NCI-H1105 (cell line): ENCODE data around the gene SERPINE1.
"Not testable (repeated sequence)": the region's sequence is repeated elsewhere in the genome, so short reads cannot be mapped to it uniquely, and the experiment has no call there.

Experiments used
- DNase-seq: peaks from one replicate; lab custom pipeline; 2025; lab: John Stamatoyannopoulos, UW

The SERPINE1 gene

DNA sequence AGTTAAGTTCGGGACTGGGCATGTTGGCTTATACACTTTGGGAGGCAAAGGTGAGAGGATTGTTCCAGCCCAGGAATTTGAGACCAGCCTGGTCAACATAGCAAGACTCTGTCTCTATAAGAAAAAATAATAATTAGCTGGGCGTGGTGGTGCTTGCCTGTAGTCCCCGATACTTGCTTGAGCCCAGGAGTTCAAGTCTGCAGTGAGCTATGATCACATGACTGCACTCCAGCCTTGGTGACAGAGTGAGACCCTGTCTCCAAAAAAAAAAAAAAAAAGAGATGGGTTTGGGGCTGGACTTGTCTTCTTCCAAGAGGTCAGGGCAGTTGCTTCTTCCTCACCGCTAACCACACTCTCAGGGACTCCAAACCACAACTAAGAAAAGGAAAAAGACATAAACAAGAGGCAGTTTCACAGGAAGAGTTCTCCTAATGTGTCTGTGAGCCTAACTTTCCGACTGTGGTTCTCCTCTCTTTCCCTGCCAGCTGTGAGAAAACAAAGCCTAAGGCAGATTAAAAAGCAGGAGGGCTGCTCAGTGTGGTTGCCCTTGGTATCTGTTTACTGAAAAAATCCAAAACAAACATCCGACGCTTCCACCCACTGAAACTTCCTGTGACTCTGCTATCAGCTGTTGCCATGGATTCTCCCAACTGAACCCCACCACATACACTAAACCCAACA, 2.4 kb upstream of the SERPINE1 start:
- no peak for DNase-seq

DNA sequence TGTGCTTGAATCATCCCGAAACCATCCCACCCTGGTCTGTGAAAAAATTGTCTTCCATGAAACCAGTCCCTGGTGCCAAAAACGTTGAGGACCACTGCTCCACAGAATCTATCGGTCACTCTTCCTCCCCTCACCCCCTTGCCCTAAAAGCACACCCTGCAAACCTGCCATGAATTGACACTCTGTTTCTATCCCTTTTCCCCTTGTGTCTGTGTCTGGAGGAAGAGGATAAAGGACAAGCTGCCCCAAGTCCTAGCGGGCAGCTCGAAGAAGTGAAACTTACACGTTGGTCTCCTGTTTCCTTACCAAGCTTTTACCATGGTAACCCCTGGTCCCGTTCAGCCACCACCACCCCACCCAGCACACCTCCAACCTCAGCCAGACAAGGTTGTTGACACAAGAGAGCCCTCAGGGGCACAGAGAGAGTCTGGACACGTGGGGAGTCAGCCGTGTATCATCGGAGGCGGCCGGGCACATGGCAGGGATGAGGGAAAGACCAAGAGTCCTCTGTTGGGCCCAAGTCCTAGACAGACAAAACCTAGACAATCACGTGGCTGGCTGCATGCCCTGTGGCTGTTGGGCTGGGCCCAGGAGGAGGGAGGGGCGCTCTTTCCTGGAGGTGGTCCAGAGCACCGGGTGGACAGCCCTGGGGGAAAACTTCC, 784 bp upstream of the SERPINE1 start:
- peak; percentile 2 for DNase-seq

DNA sequence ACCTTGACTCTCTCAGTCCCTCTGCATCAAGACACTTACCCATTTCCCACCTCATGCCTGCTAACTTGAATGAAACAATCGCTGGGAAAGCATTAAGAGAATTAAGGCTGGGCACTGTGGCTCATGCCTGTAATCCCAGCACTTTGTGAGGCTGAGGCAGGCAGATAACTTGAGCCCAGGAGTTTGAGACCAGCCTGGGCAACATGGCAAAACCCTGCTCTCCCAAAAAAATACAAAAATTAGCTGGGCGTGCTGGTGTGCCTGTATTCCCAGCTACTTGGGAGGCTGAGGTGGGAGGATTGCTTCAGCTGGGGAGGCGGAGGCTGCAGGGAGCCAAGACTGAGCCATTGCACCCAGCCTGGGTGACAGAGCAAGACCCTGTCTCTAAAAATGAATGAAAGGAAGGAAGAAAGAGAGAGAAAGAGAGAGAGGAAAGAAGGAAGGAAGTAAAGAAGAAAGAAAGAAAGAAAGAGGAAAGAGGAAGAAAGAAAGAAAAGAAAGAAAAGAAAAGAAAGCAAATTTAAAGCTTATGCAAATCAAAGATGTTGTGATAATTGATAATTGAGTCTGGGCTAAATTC, 646 bp downstream of the SERPINE1 start:
- no peak for DNase-seq

DNA sequence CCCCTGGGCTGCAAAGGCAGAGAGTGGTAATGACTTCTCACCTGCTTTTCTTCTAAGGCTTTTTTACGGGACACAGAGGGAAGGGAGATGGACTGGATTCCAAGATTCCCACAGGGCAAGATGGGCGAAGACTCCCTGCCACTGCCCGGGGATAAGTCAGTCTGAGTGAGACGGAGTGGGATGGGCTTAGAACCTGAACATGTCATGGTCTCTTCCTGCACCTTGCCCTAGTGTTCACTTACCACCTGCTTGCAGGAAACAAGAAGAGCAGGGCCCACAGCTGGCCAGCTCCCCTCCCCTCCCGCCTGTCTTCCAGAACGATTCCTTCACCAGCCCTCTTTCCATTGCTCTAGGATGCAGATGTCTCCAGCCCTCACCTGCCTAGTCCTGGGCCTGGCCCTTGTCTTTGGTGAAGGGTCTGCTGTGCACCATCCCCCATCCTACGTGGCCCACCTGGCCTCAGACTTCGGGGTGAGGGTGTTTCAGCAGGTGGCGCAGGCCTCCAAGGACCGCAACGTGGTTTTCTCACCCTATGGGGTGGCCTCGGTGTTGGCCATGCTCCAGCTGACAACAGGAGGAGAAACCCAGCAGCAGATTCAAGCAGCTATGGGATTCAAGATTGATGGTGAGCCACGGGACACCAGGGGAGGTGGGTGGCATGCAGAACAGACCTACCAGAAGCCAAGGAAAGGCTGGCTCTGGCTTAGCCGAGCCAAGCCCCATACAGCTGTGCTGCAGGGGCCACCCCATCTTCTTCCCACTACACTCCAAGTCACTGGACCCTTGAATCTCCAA, 1.3 kb downstream of the SERPINE1 start:
- DNase-seq: no peak

DNA sequence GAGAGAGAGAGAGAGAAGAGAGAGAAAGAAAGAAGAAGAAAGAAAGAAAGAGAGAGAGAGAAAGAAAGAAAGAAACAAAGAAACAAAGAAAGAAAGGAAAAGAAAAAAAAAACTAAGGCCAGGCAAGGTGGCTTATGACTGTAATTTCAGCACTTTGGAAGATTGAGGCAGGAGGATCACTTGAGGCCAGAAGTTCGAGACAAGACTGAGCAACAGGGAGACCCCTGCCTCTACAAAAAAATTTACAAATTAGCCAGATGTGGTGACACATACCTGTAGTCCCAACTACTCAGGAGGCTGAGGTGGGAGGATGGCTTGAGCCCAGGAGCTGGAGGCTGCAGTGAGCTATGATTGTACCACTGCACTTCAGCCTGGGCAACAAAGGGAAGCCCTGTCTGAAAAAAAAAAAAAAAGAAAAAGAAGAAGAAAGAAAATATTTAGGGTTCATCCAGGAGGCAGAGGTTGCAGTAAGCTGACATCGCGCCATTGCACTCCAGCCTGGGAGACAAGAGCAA, 2.8 kb downstream of the SERPINE1 start:
- no peak for DNase-seq

DNA sequence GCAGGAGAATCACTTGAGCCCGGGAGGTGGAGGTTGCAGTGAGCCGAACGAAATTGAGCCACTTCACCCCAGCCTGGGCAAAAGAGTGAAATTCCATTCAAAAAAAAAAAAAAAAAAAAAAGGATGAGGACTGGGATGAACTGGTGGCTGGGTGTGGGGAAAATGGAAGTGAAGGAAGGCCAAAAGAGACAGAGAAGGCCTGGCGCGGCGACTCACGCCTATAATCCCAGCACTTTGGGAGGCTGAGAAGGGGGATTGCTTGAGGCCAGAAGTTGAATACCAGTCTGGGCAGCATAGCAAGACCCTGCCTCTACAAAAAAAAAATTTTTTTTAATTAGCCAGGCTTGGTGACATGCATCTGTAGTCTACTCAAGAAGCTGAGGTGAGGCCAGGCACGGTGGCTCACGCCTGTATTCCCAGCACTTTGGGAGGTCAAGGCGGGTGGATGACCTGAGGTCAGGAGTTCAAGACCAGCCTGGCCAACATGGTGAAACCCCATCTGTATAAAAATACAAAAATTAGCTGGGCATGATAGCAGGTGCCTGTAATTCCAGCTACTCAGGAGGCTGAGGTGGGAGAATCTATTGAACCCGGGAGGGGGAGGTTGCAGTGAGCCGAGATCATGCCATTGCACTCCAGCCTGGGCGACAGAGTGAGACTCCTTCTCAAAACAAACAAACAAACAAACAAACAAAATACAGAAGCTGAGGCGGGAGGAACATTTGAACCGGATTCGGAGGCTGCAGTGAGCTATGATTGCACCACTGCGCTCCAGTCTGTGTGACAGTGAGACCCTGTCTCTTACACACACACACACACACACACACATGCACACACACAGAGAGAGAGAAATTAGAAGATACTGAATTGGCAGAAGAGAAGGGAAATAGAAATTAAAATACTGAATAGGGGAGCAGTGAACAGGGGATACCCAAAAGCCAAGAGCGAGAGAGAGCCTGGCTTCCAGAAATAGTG, 6.0 kb downstream of the SERPINE1 start:
- not testable (repeated sequence) for DNase-seq

DNA sequence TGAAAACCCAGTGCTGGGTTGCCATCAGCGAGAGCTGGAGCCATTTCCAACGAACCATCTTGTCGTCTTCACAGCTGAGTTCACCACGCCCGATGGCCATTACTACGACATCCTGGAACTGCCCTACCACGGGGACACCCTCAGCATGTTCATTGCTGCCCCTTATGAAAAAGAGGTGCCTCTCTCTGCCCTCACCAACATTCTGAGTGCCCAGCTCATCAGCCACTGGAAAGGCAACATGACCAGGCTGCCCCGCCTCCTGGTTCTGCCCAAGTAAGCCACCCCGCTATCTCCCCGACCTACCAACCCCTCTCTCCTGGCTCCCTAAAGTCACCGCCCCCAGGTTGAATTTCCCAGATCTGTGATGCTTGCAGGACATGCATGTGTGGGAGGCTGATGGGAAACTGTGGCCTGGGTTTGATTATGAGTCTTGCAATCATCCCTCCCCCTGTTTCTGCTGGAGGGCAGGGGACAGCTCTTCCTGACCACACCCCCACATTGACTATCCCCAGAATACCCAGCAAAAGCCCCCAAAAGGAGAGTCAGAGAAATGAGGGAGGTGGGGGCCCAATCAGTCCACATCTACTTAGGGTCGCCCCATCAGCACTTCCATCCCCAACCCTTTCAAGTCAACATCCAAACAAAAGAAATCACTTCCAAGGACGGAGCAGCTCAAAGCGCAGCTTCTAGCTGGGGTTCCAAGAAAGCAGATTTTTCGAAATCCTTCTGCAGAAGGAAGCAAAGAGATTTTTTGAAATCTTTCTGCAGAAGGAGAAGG, 6.9 kb downstream of the SERPINE1 start:
- DNase-seq: no peak

DNA sequence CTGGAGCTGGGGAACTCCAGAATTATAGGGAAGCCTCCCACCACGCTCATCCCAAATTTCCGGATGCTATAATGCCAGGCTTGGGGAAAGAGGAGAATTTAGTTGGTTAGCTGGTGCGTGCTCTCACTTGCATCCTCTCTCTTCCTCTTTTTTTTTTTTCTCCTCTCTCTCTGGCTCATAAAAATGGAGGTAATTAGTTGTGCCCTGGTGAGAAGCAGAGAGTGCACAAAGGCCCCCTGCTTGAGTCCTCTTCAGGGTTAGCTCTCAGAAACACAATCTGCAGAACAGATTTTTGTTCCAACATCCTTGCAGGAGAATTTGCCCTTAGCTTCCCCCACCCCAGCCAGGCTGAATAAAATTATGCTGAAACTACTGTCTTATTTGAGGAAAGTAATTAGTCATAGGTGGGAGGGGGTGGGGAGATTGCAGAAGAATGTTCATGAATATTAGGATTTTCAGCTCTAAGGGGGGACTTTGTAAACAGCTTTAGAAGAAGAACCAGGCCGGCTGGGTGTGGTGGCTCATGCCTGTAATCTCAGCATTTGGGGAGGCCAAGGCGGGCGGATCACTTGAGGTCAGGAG, 7.6 kb downstream of the SERPINE1 start:
- no peak for DNase-seq

DNA sequence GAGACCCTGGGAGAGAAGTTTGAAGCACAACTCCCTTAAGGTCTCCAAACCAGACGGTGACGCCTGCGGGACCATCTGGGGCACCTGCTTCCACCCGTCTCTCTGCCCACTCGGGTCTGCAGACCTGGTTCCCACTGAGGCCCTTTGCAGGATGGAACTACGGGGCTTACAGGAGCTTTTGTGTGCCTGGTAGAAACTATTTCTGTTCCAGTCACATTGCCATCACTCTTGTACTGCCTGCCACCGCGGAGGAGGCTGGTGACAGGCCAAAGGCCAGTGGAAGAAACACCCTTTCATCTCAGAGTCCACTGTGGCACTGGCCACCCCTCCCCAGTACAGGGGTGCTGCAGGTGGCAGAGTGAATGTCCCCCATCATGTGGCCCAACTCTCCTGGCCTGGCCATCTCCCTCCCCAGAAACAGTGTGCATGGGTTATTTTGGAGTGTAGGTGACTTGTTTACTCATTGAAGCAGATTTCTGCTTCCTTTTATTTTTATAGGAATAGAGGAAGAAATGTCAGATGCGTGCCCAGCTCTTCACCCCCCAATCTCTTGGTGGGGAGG, 10.8 kb downstream of the SERPINE1 start:
- no peak for DNase-seq

DNA sequence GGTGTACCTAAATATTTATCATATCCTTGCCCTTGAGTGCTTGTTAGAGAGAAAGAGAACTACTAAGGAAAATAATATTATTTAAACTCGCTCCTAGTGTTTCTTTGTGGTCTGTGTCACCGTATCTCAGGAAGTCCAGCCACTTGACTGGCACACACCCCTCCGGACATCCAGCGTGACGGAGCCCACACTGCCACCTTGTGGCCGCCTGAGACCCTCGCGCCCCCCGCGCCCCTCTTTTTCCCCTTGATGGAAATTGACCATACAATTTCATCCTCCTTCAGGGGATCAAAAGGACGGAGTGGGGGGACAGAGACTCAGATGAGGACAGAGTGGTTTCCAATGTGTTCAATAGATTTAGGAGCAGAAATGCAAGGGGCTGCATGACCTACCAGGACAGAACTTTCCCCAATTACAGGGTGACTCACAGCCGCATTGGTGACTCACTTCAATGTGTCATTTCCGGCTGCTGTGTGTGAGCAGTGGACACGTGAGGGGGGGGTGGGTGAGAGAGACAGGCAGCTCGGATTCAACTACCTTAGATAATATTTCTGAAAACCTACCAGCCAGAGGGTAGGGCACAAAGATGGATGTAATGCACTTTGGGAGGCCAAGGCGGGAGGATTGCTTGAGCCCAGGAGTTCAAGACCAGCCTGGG, 11.4 kb downstream of the SERPINE1 start:
- peak; percentile 10 for DNase-seq

DNA sequence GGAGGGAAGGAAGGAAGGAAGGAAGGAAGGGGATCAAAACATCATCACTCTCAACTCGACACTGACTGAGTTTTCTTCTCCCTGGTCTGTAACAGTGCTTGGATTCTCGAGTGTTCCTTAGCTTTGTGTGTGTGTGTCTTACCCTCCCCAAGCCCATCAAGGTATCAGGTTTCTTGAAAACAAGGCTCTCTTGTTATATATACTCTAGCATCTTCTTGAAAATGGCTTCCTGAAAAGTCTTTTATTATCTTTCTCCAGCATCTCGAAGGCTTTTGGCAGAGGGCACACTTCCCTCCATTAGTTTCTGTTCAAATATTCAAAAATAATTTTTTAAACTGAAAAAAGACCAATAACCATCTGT, 13.4 kb downstream of the SERPINE1 start:
- DNase-seq: no peak

DNA sequence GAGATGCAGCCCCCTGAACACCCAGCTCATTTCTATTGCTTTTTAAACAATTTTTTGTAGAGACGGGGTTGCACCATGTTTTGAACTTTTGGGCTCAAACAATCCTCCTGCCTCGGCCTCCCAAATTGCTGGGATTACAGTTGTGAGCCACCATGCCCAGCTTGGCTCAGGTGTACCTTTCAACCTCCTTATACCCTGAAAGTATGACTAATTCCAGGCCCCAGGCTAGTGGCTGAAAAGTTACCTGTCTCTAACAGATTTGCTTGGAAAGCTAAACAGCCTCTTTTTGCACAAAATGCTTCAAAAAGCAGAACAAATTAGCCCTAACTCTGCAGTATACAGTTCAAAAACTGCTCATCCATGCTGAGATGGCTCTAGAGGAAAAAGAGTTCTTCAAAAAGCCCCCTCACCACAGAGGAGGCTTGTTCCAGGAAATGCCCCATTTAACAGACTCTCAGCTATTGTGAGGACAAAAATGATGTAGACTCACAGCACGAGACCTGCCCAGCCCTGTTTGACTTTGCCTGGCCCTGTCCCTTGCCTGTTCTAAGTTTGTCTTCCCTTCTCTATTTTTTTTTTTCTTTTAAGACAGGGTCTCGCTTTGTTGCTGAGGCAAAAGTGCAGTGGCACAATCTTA, 14.0 kb downstream of the SERPINE1 start:
- DNase-seq: no peak

DNA sequence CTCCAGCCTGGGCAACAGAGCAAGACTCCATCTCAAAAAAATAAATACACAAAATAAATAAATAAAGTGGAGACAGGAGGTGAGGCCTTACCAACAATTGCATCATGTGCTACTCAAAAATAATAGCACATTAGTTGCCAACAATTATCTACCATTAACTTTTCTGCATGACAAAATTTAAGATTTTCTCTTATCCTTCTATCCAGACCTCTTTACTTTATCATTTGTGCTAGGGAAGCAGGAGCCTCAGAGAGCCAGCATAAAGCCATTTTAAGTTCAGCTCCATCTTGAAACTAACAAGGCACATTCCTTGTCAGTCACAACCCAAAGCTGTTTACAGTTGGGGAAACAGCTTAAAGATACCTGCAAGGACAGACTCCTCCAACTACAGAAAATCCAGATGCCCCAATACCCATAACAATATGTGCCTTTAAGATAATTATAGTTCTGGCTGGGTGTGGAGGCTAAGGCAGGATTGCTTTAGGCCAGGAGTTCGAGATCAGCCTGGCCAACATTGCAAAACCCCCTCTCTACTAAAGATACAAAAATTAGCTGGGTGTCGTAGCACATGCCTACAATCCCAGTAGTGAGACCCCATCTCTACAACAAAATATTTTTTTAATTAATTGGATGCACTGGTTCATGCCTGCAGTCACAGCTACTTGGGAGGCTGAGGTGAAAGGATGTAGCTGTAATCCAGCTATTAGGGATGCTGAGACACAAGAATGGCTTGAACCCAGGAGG, 25.2 kb downstream of the SERPINE1 start:
- DNase-seq: no peak

DNA sequence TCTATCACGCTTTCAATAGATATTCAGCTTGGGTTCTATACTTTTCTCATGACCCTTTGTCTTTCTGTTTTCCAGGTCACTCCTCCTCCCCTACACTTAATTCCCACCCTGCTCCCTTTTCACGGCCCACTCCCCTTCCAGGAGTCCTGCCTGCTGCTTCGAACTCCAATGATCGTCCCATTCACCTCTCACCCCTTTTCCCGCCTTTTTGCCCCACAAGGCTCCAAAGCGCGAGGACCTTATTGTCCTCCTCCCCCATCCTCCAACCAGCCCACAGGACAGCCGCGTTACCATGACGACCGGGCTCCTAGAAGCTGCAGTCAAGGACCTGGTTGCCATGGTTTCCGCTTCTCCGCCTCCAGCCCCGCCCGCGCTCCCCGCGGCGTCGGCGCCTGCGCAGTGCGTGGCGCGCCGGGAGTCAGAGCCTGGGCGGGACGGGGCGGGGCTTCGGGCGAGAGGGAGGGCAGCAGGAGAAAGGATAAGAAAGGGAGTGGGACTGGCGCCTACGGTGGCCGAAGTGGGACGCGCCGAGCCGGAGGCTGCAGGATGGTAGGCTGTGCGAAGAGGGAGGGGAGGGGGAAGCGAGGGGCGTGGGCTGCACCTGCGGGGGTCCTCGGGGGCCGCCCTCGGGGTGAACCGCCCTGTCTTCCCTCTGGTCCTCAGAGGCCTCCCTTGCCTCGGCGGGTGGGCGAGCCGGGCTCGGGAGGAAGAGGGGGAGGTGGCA, 27.2 kb downstream of the SERPINE1 start, which contains the start of gene AP1S1:
AP1S1 (plus strand) TSS at position 508 of the 724 bp plus-strand sequence; CDS start at position 547, 39 bp downstream.
- peak; percentile 98 for DNase-seq

DNA sequence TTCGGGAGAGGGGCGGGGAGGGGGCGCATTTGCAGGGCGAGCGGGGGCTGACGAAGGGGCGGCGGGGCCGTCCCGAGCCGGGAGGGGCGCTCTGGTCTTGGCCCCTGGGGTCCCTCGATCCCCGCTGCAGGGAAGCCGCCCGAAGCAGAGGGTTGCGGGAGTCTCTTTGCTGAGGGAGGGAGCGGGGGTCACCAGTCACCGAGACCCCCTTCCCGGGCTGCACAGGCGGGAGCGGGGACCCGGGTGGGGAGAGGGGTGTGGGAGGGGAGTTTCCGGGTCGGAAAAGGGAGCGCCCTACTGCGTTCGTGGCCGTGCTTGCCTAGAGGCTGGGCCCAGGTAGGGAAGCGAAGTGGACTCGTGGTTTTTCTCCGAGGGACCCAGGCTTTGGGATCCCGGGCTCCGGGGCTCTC, 27.8 kb downstream of the SERPINE1 start:
- DNase-seq: no peak

DNA sequence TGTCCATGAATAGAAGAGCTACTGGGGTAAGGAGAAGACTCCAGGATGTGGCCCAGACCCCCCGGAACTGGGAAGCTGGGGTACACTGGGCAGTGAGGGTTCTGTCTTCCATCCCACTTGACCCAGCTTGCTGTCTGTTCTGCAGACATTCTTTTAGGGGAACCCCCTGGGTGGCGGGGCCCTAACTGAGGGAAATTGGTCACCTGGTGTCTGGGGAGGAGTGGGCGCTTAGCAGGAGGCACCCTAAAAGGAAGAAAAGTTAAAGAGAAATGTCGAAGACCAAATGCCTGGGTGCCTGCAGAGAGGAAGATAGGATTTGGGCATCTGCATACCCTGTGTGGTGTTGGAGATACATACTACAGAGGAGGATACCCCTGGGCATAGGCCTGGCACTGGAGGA, 28.4 kb downstream of the SERPINE1 start:
- no peak for DNase-seq

DNA sequence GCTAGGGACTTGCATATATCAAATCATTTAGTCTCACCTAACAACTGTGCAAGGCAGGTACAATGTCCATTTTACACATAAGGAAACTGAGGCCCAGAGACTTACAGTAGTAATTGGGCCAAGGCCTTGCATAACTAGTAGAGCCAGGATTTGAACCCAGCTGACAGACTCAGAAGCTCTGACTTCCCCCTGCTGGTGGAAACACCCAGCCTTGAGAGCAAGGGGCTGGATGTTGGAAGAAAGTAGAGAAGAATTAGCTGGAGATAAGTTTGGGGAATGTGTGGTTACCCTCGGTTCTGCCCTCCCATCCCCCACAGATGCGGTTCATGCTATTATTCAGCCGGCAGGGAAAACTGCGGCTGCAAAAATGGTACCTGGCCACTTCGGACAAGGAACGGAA, 29.4 kb downstream of the SERPINE1 start:
- DNase-seq: no peak
